Measurements from ENCODE around the gene CDH24. TPM values are rescaled to one million over a fixed set of nuclear protein-coding genes. Genes with fewer than 3 reads are reported as not detected.

CDH24 gene
- total and polyA plus RNA-seq, 2 of the 4 experiments (the other 2 are of a cell fraction): 3.9 to 24.4 TPM

DNA sequence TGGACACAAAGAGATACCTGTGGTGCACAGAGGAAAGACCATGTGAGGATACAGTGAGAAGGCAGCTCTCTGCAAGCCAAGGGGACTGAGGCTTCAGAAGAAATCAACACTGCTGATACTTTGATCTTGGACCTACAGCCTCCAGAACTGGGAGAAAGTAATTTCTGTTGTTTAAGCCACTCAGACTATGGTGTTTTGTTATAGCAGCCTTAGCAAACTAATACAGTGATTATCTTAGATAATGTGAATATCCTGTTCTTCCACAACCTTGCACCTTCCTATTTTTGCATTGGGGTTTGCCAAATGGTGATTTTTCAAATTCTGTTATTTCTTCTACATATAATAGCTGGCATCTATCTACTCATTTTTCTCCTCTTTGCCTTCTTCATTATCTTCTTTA lies 39.2 kb downstream of the CDH24 start:
- H3K36me3 ChIP-seq (ENCODE audit: control insufficient read depth, insufficient read depth, low read length): no peaks in the 10 kb centered on the region
- H4K5ac ChIP-seq (ENCODE audit: low read depth, low read length): no peak overlapping the region
- no peak for ATAC-seq (ENCODE audit: low read depth)
- no peak overlapping the region for H2AK5ac ChIP-seq (ENCODE audit: low read depth, low read length)
- H3K14ac ChIP-seq (replicated peaks; ENCODE audit: low read depth, low read length): no peak overlapping the region
- H3K18ac ChIP-seq (ENCODE audit: low read depth, low read length): no peak overlapping the region
- intact Hi-C loops (cut with micrococcal nuclease) (loop anchor here (1.0 kb wide), 1 partner anchor 34 kb away; no protein-coding TSS in a partner anchor), dilution Hi-C loops (cut with HindIII; ENCODE audit: low sequenced_read_pairs, unreplicated experiment) (no loop called here), in situ Hi-C loops (cut with MboI; ENCODE audit: low sequenced_read_pairs) (no loop called here)
- no peak overlapping the region for H2BK20ac ChIP-seq (ENCODE audit: low read depth, low read length)
- no peak overlapping the region for H3K4me2 ChIP-seq (ENCODE audit: low read depth, low read length)
- BruUV-seq (replicated peaks): no TSS peak
- H3K27me3 ChIP-seq (ENCODE audit: control insufficient read depth, insufficient read depth, low read length): no peaks in the 10 kb centered on the region
- no peaks in the 10 kb centered on the region for H3K9me3 ChIP-seq (ENCODE audit: control insufficient read depth, insufficient read depth, low read length)
- H3K4me3 ChIP-seq (ENCODE audit: insufficient read depth, low read depth, low read length): no peak overlapping the region
- no peak overlapping the region for H3K27ac ChIP-seq (ENCODE audit: insufficient read depth, low read length)
- H2AK9ac ChIP-seq (replicated peaks; ENCODE audit: low read depth, low read length, poor library complexity): no peak overlapping the region
- H3K23ac ChIP-seq (ENCODE audit: low read depth, low read length): no peak overlapping the region
- no peaks in the 10 kb centered on the region for H3K79me1 ChIP-seq (ENCODE audit: low read depth in 1 of 2, low read length in 2 of 2)
- H2BK15ac ChIP-seq (ENCODE audit: low read depth, low read length): no peak overlapping the region
- H2BK120ac ChIP-seq (ENCODE audit: low read depth, low read length): no peak overlapping the region
- no peak for TF ChIP-seq POLR2A (IDR thresholded peaks at IDR 0.05; ENCODE audit: low read depth, low read length)
- TF ChIP-seq MXI1 (IDR thresholded peaks at IDR 0.05; ENCODE audit: borderline replicate concordance, low read depth, low read length): no peak
- no peak overlapping the region for H4K91ac ChIP-seq (ENCODE audit: insufficient read depth, low read depth, low read length)
- ChIA-PET POLR2A (ENCODE audit: unreplicated experiment) (no interaction called here), CTCF (interaction anchor here (0.9 kb wide), 1 partner anchor 23 kb away, joined by 3 read pairs; no protein-coding TSS in a partner anchor)
- no peaks in the 10 kb centered on the region for H4K20me1 ChIP-seq (ENCODE audit: insufficient read depth, low read length)
- H4K8ac ChIP-seq (ENCODE audit: low read depth in 2 of 2, low read length in 2 of 2): no peak overlapping the region
- H2BK5ac ChIP-seq (ENCODE audit: low read depth, low read length, poor library complexity, severe bottlenecking): no peak overlapping the region
- no peak overlapping the region for H3K9ac ChIP-seq (ENCODE audit: low read depth, low read length)
- H3K9me1 ChIP-seq (ENCODE audit: insufficient read depth, low read length): no peaks in the 10 kb centered on the region; the same call in 1 of the 2 replicates
- H3K4me1 ChIP-seq (ENCODE audit: control insufficient read depth, insufficient read depth, low read length): no peaks in the 10 kb centered on the region
- DNase-seq: no peak
- H2AFZ ChIP-seq (replicated peaks; ENCODE audit: low read length, poor library complexity): no peak overlapping the region
- H3K56ac ChIP-seq (ENCODE audit: extremely low read depth, insufficient read depth, low read length): no peak overlapping the region
- no peak overlapping the region for H3K4ac ChIP-seq (ENCODE audit: low read depth, low read length)

Measured in IMR-90 (cell line).